HG02623 (cell line): ENCODE data around the gene LAMA1.
"Not testable (repeated sequence)": the region's sequence is repeated elsewhere in the genome, so short reads cannot be mapped to it uniquely, and the experiment has no call there.

Source experiments
- ATAC-seq: cut with Tn5 transposase; IDR thresholded peaks from one replicate; pipeline ENCODE4 v1.9.1; 2021; ENCODE audit warnings: moderate library complexity; ENCODE audit not compliant: unreplicated experiment

The LAMA1 gene

DNA sequence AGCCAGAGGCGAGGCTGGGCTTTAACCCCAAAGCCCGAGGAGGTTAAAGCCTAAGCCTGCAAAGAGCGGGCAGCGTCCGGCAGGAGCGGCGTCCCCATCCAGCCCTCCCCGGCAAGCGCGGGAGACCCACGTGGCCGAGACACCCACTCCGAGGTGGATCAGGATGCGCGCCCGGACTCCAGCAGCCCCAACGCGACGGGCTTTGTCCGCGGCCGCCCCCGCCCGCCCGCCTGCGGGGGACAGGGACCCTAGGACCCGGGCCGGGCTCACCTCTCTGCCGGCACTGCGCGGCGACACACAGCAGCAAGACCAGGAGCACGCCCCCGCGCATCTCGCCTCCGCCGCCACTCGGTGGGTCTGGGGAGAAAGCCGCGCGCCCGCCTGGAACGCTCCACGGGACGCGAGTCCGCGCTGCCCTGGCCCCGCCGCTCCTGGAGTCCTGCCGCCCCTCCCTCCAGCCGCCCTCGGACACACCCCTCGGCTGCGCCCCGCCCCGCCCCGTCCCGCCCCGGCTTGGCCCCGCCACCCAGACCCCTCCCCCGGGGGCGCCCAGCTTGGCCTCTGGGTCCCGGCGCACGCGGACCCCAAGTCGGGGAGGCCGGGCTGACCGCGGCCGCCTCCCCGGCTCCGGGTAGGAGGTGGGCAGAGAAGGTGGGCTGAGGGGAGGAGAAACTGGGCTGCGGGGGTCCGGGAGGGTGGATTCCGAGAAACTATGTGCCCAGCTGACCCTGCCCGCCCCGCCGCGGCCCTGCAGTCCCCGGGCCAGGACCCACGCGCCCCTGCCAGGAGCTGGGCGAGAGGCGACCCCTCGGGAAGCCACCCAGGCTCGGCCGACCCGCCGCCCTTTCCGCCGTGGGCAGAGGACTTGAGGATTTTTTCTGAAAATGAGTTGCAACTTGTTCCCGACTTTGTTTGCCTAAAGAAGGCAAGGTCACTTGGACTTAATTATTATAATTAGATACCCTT, at the start of gene LAMA1:
Gene LAMA1, minus strand, starts transcription at position 408 of the 966 bp plus-strand sequence. Its CDS starts 77 bp downstream, at position 331.
- no peak for ATAC-seq

DNA sequence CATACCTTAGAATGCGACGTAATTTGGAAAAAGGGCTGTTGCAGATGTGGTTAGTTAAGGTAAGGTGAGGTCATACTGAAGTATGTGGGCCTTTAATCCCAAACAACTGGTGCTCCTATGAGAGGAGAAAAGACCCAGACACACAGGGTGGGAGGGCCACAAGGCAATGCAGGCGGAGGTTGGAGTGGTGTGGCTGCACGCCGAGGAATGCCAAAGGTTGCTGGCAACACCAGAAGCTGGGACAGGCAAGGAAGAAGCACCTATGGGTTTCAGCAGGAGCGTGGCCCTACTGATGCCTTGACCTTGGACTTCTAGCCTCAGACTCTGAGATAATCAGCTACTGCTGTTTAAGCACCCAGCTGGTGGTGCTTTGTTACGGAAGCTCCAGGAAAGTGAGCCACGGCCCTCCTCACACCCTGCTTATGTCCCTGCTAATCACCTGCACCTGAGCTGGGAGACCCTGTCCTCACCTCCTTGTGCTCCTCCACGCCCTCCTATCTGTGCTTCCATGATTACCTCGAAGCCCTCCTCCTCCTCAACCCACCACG, 48.3 kb upstream of the LAMA1 start:
- ATAC-seq: no peak

DNA sequence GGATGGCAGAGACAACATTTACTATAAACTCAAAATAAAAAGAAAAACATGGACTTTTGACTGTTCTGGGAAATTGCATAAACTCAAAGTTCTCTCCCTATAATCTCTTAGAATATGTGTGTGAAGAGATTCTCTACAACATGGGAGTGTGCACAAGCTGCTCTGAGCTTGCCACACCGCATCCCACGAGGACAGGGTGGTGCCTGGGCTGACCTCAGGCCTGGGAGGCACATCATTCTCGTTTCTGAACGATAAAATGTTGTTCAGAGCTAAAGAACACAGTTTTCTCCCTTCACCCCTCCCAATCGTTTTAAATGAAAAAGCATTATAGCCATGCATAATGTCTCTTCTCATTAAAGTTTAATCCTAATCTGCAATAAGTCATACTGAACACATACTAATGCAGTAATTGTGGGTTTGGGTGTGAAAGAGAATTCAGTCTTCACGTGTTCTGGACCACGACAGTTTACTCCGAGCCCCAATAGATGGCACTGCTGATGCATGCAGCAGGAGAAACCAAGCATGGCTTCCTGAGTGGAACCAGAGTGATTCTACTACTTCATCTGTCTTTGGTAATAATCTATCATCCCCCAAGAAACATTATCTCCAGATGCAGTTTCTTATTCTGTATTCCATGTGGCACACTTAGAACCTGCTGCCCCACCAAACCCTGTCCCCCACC, 46.9 kb upstream of the LAMA1 start:
- no peak for ATAC-seq

- no peak for ATAC-seq
Observed at GRCh38 chr18:7158216-7158615, 40.6 kb upstream of the LAMA1 start.

- ATAC-seq: no peak
Observed at GRCh38 chr18:7157760-7158159, 40.2 kb upstream of the LAMA1 start.

- ATAC-seq: no peak
Observed at GRCh38 chr18:7155887-7156286, 38.3 kb upstream of the LAMA1 start.

DNA sequence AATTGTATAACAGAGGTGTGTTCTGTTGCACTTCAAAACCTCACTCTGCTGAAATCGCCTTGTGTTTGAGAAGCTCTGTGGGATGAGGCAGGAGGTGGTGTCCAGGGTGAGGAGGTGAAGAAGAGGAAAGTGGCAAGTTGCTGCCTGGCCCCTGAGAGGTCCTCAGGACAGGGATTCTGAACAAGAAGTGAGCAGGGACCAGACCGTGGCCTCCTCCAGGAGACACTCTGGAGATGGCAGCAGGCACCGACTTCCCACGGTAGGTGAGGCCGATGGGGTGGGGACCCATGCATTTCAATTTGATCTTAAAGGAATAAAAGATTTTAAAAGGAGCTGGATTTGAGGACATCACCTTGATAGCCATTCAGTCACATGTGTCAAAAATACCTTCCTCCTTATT, 37.5 kb upstream of the LAMA1 start:
- ATAC-seq: no peak

DNA sequence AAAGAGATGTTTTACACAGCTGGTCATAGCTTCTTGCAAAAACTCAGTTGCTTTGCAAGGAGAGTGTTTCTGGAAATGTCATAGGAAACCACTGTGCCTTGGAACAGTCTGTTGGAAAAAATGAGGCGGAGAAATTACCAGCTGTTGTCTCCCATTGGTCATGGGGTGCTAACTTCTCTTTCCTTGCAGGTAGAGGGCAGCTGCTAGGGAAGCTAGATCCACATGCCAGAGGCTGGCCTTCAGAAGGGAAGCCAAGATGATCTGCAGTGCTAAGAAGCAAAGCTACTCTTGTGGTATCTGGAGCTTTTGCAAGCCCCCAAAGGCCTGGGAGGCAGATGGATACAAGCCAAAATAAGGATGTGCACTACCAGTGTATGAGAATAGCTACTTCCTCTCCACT, 34.8 kb upstream of the LAMA1 start:
- ATAC-seq: no peak

DNA sequence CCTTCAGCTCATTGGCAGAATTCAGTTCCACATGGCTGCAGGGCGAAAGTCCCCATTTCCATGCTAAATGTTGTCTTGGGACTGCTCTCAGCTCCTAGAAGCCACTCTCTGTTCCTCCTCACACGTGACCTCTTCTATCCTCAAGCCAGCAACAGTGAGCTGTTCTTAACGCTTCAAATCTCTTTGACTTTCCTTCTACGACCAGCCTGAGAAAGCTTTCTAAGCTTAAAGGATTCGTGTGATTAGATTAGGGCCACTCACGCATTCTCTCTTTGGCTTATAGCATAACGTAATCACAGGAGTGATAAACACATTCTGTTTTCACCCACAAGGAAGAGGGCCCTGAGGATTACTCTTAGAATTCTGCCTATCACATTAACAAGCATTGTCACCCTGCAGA, 29.8 kb upstream of the LAMA1 start:
- ATAC-seq: no peak

DNA sequence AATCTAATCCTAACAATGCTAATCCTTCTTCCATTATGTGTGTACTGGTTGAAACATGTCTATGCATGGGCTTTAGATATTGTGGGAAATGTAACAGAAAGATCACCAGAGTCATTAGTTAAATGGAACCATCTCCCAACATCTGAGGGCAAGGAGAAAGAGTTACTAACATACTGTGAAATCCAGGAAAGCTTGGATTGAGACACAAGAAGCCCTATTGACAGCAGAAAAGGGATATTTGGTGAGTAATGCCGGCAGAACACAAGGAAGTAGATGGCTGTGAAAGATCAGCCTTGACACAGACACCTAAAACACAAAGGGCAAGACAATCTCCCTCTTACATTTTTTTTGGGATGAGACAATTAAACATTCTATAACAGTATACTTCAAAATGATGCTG, 28.5 kb upstream of the LAMA1 start:
- no peak for ATAC-seq

DNA sequence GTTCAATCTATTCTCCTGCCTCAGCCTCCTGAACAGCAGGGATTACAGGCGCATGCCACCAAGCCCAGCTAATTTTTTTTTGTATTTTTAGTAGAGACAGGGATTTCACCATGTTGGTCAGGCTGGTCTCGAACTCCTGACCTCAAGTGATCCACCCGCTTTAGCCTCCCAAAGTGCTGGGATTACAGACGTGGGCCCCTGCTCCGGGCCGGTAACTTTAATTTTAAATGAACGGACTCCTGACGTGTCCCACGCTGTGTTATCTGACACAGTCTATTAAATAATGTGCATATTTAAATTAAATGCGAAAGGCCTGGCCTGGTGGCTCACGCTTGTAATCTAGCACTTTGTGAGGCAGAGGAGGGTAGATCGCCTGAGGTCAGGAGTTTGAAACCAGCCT, 27.3 kb upstream of the LAMA1 start:
- ATAC-seq: not testable (repeated sequence)

- ATAC-seq: no peak
Observed at GRCh38 chr18:7141287-7141686, 23.7 kb upstream of the LAMA1 start.

GRCh38 chr18:7139409-7139808, 21.8 kb upstream of the LAMA1 start:
- no peak for ATAC-seq

DNA sequence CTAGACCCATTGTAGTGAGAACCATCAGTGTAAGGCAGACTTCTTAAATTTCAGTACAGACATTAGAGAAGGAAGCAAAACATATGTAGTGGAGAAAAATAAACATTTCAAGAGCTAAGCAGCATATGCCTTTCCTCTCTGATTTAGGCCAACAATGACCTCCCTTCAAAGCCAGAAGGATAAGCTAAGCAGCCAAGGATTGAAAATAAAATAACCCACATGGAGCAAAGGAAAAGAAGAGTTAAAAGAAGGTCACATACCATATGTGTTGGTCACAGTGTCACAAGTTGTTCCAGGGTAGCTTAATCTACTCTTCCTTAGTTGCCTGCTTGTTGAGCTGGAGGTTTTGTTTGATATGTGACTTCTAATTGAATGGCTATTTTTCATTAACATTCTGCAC, 15.6 kb upstream of the LAMA1 start:
- ATAC-seq: no peak

DNA sequence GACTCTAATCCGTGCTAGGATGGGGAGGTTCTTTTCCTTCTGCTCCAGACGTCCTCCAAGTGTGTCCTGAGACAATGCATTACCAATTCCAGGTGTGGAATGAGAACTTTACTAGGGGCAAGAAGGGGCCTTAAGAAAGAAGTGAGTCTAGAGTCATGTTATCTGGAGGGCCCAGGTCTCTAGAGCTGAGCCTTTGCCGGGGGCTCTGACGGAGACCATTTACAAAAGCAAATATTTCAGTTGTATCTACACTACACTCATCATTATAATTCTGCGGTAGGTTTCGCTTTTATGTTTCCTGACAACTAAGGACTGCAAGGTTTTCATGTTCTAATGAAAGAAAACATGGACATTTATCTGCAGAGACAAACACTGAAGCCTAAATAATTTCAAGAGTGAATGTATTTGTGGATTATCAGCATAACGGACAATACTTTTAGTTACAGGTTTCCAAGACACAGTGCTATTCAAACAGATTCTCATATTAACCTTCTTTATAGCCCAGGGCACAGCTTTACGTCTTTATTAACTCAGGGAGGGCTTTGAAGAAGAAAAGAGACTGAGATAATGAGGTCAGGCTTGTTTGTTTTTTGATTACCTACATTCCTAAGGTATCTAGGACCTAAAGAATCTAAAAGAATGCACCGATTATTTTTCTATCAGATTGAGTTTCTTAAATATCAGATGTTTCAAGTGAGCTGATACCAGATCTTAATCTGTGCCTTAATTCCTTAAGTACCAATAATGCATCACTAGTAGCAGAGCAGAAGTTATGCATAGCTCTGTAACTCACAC, 15.0 kb upstream of the LAMA1 start:
- no peak for ATAC-seq

DNA sequence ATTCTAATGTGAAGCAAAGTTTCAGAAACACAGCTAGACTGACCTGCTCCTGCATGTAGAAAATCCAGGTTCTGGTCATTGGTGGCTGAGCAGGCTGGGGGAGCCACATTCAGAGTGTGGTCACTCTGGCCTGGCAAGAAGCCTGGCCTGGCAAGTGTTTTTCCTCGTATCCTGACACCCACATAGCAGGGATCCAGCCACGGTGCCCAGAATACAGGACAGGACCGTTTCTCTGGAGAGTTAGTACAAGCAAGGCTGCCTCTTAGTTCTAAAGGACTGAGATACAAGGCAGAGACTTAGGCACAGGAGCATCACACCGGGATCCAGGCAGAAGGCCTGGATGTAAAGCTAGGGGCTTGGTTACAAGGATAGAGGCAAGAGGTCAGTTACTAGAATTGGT, 4.8 kb upstream of the LAMA1 start:
- no peak for ATAC-seq

DNA sequence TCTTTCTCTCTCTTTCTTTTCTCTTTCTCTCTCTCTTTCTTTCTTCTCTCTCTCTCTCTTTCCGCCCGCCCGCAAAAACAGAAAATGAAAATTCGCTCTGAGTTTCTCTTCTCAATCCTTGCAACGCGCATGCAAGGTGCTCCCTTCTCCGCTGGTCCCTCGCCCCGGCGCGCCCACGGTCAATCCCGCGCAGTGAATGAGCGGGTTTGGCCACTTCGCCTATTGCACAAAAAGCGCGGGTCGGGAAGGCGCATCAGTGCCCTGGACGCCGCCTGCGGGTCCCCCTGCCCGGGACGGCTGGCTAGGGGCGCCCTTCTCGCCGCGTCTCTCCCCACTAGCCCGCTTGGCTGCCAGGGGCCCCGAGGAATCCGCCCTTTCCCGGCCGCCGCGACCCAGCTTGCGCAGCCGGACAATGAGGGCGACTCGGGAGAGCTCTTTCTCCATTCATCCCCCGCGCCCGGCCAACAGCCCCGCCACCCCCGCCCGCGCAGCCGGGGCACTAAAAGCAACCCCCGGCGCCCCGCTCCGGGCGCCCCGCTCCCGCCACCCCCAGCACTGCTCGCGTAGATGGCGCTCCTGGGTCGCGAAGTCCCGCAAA, 706 bp downstream of the LAMA1 start:
- no peak for ATAC-seq

DNA sequence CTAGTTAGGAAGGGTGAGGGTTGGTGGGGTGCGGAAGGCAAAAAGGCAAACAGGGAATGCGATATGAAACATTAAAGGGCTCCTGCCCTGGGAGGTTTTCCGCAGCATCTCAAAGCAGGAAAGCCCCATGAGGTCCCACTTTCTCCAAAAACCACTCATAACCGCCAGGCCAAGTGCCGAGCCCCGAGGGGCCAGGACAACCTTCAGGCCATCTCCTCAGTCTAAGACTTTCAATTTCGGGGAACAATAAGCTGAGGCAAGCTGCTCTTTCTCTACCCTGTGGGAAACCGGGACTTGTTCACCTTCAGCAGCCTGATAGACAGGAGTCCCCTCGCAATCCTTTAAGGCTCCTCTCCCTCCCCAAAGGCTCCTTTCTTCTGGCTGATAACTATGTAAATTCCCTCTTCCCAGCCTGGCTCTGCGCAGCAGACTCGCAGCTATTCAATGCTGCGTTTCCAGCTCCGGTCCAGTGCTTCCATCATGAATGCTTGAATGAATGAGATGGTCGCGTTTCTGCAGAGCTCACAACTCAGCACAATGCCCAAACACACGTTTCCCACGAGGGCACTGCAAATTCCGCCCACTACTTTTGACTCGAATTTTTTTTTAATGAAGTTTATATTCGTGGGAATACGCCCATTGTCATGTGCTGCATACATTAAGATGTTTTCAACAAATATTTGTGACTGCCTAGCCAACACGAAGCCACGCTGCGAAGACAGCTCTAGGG, 1.4 kb downstream of the LAMA1 start:
- no peak for ATAC-seq

DNA sequence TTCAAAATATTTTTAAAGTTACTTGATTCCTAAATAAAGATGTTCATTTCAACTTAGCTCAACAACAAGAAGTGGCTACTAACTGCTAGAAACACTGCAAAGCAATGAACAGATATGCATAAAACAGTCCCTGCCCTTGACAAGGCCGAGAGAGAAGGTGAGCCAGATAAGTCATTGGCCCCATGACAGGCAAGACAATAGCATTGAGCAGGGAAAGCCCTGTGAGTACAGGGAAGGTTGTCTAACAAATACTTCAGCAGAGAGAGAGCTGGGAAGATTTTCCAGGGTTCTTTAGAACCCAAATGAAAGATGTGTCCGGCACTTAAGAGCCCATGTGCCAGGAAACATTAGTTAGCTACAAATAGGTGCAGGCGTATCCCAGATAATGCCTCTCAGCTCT, 4.7 kb downstream of the LAMA1 start:
- no peak for ATAC-seq

GRCh38 chr18:7111134-7111533, 6.5 kb downstream of the LAMA1 start:
- ATAC-seq: no peak
